Ishikawa (cell line): ENCODE measurements around the gene XPO5.

Experiments
- CEBPB ChIP-seq: IDR thresholded peaks from 2 replicates; pipeline ENCODE4 v1.6.1; 2012
- EGR1 ChIP-seq: IDR thresholded peaks from 2 replicates; pipeline ENCODE4 v1.6.1; 2012
- EP300 ChIP-seq: IDR thresholded peaks from 2 replicates; pipeline ENCODE4 v1.6.1; 2012; ENCODE audit warnings: borderline replicate concordance
- FOXM1 ChIP-seq: IDR thresholded peaks from 2 replicates; pipeline ENCODE4 v1.6.1; 2012; ENCODE audit warnings: low read depth, borderline replicate concordance
- NFIC ChIP-seq: IDR thresholded peaks from 2 replicates; pipeline ENCODE4 v1.6.1; 2012
- RAD21 ChIP-seq: IDR thresholded peaks from 2 replicates; pipeline ENCODE4 v1.6.1; 2012; ENCODE audit warnings: low read depth
- TEAD4 ChIP-seq: IDR thresholded peaks from 2 replicates; pipeline ENCODE4 v1.6.1; 2012
- ZBTB7A ChIP-seq: IDR thresholded peaks from 2 replicates; pipeline ENCODE4 v1.6.1; 2012; ENCODE audit warnings: low read depth
- TF ChIP-seq, protein P1 (sequence below): IDR thresholded peaks from 2 replicates; pipeline ENCODE4 v1.6.1; 2012; ENCODE audit warnings: low read depth, mild to moderate bottlenecking
- TF ChIP-seq, protein P2 (sequence below): IDR thresholded peaks from 2 replicates; pipeline ENCODE4 v1.6.1; 2012
- TF ChIP-seq, protein P3 (sequence below): IDR thresholded peaks from 2 replicates; pipeline ENCODE4 v1.6.1; 2012

DNA sequence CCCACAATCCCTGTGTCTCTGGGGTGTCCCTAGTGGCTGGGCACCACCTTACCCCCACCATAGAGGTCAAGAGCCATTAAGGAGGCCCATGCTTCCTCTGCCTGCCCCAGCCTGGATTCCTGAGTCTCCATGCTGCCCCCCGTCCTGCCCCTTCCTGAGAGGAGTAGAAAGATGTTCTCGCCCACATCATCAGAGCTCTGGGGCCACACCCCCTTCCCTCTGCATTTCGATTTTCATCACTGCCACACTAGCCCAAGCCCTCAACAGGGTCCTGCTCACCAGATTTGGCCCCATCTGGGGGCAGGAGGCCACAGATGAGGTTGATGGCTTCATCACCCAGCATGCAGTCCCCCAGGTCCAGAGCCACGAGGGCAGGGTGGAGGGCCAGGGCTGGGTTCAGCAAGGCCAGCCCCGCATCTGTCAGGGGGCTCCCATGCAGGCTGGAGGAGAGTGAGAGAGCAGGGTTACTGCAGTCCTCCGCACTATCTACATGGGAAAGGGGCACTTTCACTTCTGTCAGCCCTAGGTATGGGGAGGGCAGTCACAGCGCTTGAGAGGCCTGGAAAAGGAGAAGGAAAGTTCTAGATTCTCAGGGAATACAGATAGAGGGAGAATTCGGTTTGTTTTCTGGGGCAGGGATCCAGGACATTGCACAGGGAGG lies 67.2 kb downstream of the XPO5 start:
- TF ChIP-seq TEAD4 (no peak), RAD21 (no peak), ZBTB7A (no peak), EP300 (no peak), FOXM1 (no peak), EGR1 (no peak), CEBPB (no peak), NFIC (no peak)
- TF ChIP-seq, protein P1, sequence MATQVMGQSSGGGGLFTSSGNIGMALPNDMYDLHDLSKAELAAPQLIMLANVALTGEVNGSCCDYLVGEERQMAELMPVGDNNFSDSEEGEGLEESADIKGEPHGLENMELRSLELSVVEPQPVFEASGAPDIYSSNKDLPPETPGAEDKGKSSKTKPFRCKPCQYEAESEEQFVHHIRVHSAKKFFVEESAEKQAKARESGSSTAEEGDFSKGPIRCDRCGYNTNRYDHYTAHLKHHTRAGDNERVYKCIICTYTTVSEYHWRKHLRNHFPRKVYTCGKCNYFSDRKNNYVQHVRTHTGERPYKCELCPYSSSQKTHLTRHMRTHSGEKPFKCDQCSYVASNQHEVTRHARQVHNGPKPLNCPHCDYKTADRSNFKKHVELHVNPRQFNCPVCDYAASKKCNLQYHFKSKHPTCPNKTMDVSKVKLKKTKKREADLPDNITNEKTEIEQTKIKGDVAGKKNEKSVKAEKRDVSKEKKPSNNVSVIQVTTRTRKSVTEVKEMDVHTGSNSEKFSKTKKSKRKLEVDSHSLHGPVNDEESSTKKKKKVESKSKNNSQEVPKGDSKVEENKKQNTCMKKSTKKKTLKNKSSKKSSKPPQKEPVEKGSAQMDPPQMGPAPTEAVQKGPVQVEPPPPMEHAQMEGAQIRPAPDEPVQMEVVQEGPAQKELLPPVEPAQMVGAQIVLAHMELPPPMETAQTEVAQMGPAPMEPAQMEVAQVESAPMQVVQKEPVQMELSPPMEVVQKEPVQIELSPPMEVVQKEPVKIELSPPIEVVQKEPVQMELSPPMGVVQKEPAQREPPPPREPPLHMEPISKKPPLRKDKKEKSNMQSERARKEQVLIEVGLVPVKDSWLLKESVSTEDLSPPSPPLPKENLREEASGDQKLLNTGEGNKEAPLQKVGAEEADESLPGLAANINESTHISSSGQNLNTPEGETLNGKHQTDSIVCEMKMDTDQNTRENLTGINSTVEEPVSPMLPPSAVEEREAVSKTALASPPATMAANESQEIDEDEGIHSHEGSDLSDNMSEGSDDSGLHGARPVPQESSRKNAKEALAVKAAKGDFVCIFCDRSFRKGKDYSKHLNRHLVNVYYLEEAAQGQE = no peak
- TF ChIP-seq, protein P2, sequence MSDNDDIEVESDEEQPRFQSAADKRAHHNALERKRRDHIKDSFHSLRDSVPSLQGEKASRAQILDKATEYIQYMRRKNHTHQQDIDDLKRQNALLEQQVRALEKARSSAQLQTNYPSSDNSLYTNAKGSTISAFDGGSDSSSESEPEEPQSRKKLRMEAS = no peak
- TF ChIP-seq, protein P3, sequence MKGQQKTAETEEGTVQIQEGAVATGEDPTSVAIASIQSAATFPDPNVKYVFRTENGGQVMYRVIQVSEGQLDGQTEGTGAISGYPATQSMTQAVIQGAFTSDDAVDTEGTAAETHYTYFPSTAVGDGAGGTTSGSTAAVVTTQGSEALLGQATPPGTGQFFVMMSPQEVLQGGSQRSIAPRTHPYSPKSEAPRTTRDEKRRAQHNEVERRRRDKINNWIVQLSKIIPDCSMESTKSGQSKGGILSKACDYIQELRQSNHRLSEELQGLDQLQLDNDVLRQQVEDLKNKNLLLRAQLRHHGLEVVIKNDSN = no peak
